ENCODE measurements around the gene EMP1. TPM values are rescaled to one million over a fixed set of nuclear protein-coding genes. Genes with fewer than 3 reads are reported as not detected.

Gene EMP1
- total RNA-seq, 1 experiment from 2014 or later, result 146 TPM

GRCh38 chr12:13243516-13244070 is 47.1 kb downstream of the EMP1 start:
- Mint-ChIP-seq H3K4me3 (ENCODE audit: low read depth, unreplicated experiment) (no peak overlapping the region), H3K36me3 (ENCODE audit: insufficient read depth, unreplicated experiment) (no peaks in the 10 kb centered on the region), H3K9me3 (ENCODE audit: low read depth, unreplicated experiment) (no peaks in the 10 kb centered on the region), H3K27ac (ENCODE audit: unreplicated experiment) (no peak overlapping the region), H3K4me1 (ENCODE audit: low read depth, unreplicated experiment) (peaks cover 35% of the 10 kb centered on the region), H3K27me3 (ENCODE audit: unreplicated experiment) (no peaks in the 10 kb centered on the region)
- CTCF ChIA-PET, result no interaction called here
- BruUV-seq (replicated peaks), result no TSS peak
- intact Hi-C loops (cut with micrococcal nuclease; ENCODE audit: unreplicated experiment), result no loop called here
- TF ChIP-seq CTCF (IDR thresholded peaks at IDR 0.05; ENCODE audit: unreplicated experiment), result no peak
- DNase-seq, result no peak

GRCh38 chr12:13247596-13247995 is 51.1 kb downstream of the EMP1 start:
- Mint-ChIP-seq H3K4me3 (ENCODE audit: low read depth, unreplicated experiment) (no peak overlapping the region), H3K36me3 (ENCODE audit: insufficient read depth, unreplicated experiment) (peaks cover 6% of the 10 kb centered on the region), H3K9me3 (ENCODE audit: low read depth, unreplicated experiment) (no peaks in the 10 kb centered on the region), H3K4me1 (ENCODE audit: low read depth, unreplicated experiment) (peaks cover 42% of the 10 kb centered on the region), H3K27ac (ENCODE audit: unreplicated experiment) (no peak overlapping the region), H3K27me3 (ENCODE audit: unreplicated experiment) (no peaks in the 10 kb centered on the region)
- CTCF ChIA-PET, result no interaction called here
- TF ChIP-seq CTCF (IDR thresholded peaks at IDR 0.05; ENCODE audit: unreplicated experiment), result no peak
- intact Hi-C loops (cut with micrococcal nuclease; ENCODE audit: unreplicated experiment), result no loop called here
- DNase-seq, result no peak
- BruUV-seq (replicated peaks), result no TSS peak

- CTCF ChIA-PET, result interaction anchor here (0.6 to 0.7 kb wide), 2 partner anchors 302 to 882 kb away, joined by 3 read pairs; no protein-coding TSS in a partner anchor
Measured at GRCh38 chr12:13248964-13249363, 52.4 kb downstream of the EMP1 start.

GRCh38 chr12:13250416-13250815 is 53.9 kb downstream of the EMP1 start:
- CTCF ChIA-PET, result no interaction called here
- no peaks in the 10 kb centered on the region for H3K27me3 Mint-ChIP-seq (ENCODE audit: unreplicated experiment)
- peak; percentile 13 for DNase-seq
- H3K36me3 Mint-ChIP-seq (ENCODE audit: insufficient read depth, unreplicated experiment), result peaks cover 6% of the 10 kb centered on the region
- BruUV-seq (replicated peaks), result no TSS peak
- TF ChIP-seq CTCF (IDR thresholded peaks at IDR 0.05; ENCODE audit: unreplicated experiment), result no peak
- H3K27ac Mint-ChIP-seq (ENCODE audit: unreplicated experiment), result no peak overlapping the region
- H3K9me3 Mint-ChIP-seq (ENCODE audit: low read depth, unreplicated experiment), result no peaks in the 10 kb centered on the region
- intact Hi-C loops (cut with micrococcal nuclease; ENCODE audit: unreplicated experiment), result loop anchor here (10.0 kb wide), 1 partner anchor 694 kb away; no protein-coding TSS in a partner anchor
- peaks cover 33% of the 10 kb centered on the region for H3K4me1 Mint-ChIP-seq (ENCODE audit: low read depth, unreplicated experiment)
- H3K4me3 Mint-ChIP-seq (ENCODE audit: low read depth, unreplicated experiment), result no peak overlapping the region

More at GRCh38 chr12:13248964-13249363, 52.4 kb downstream of the EMP1 start:
- Mint-ChIP-seq H3K9me3 (ENCODE audit: low read depth, unreplicated experiment) (no peaks in the 10 kb centered on the region), H3K4me3 (ENCODE audit: low read depth, unreplicated experiment) (no peak overlapping the region), H3K27me3 (ENCODE audit: unreplicated experiment) (no peaks in the 10 kb centered on the region), H3K27ac (ENCODE audit: unreplicated experiment) (peak overlapping the region; percentile 57), H3K36me3 (ENCODE audit: insufficient read depth, unreplicated experiment) (peaks cover 6% of the 10 kb centered on the region), H3K4me1 (ENCODE audit: low read depth, unreplicated experiment) (peaks cover 31% of the 10 kb centered on the region)
- BruUV-seq (replicated peaks), result no TSS peak
- intact Hi-C loops (cut with micrococcal nuclease; ENCODE audit: unreplicated experiment), result no loop called here
- no peak for DNase-seq
- TF ChIP-seq CTCF (IDR thresholded peaks at IDR 0.05; ENCODE audit: unreplicated experiment), result no peak

Data from Calu3 (cell line).